HEK293 (cell line): ENCODE data around the gene ENO3.

Experiments used
- CTCF ChIA-PET: fragments of 350-600 bp; formaldehyde crosslinking; extraction: SDS; loops from one replicate; lab custom pipeline; 2021; ENCODE audit warnings: antibody characterized with exemption; lab: Yijun Ruan, JAX
- POLR2A ChIA-PET: fragments of 300-600 bp; formaldehyde crosslinking; extraction: SDS; loops from one replicate; lab custom pipeline; 2020; ENCODE audit warnings: antibody characterized with exemption, inconsistent platforms; lab: Yijun Ruan, JAX
- H3K27ac ChIP-seq: fragments of 200-500 bp; sonication (Bioruptor generic); 2 replicates; pipeline ENCODE4 v1.5.1; 2014; ENCODE audit warnings: low read depth, low read length, control low read depth, inconsistent platforms; ENCODE audit errors: extremely low read depth
- H3K36me3 ChIP-seq, 2 experiments: fragments of 200-500 bp in 1 of 2; sonication (Bioruptor generic) in 1 of 2; 1 replicate in 1 of 2; 2 replicates in 1 of 2; pipeline ENCODE4 v1.5.1; 2014 to 2017; ENCODE audit warnings: inconsistent platforms in 2 of 2, low read length in 2 of 2; ENCODE audit not compliant: control insufficient read depth in 2 of 2, insufficient read depth in 1 of 2
- H3K4me1 ChIP-seq: fragments of 200-500 bp; sonication (Bioruptor generic); 2 replicates; pipeline ENCODE4 v1.5.1; 2014; ENCODE audit warnings: mild to moderate bottlenecking, low read length, inconsistent platforms; ENCODE audit not compliant: control insufficient read depth, insufficient read depth
- H3K4me3 ChIP-seq: 2 replicates; pipeline ENCODE4 v1.5.1; 2011; ENCODE audit warnings: low read depth, mild to moderate bottlenecking, control low read depth, low read length, moderate library complexity
- H3K9me3 ChIP-seq: fragments of 200-500 bp; sonication (Bioruptor generic); 2 replicates; pipeline ENCODE4 v1.5.1; 2014; ENCODE audit warnings: low read depth, low read length, inconsistent platforms; ENCODE audit not compliant: control insufficient read depth, insufficient read depth
- KLF1 ChIP-seq: fragments of 450-650 bp; formaldehyde crosslinking; IDR thresholded peaks from 2 replicates; pipeline ENCODE4 v1.5.1; 2016; ENCODE audit warnings: missing biosample characterization, missing genetic modification characterization
- PRDM1 ChIP-seq: fragments of 450-650 bp; formaldehyde crosslinking; IDR thresholded peaks from 2 replicates; pipeline ENCODE4; 2016; ENCODE audit warnings: missing biosample characterization, missing genetic modification characterization
- WT1 ChIP-seq: fragments of 450-650 bp; formaldehyde crosslinking; IDR thresholded peaks from 2 replicates; pipeline ENCODE4 v1.5.1; 2016; ENCODE audit warnings: missing biosample characterization, missing genetic modification characterization
- ZFP3 ChIP-seq: fragments of 450-650 bp; formaldehyde crosslinking; IDR thresholded peaks from 2 replicates; pipeline ENCODE4 v1.5.1; 2016; ENCODE audit warnings: low read depth, missing biosample characterization, missing genetic modification characterization
- ZFP41 ChIP-seq: fragments of 450-650 bp; formaldehyde crosslinking; IDR thresholded peaks from 2 replicates; pipeline ENCODE4 v1.5.1; 2016; ENCODE audit warnings: missing biosample characterization, missing genetic modification characterization, borderline replicate concordance
- ZNF112 ChIP-seq: fragments of 450-650 bp; formaldehyde crosslinking; IDR thresholded peaks from 2 replicates; pipeline ENCODE4 v1.5.0; 2017; ENCODE audit warnings: missing biosample characterization, missing genetic modification characterization
- ZNF133 ChIP-seq: fragments of 450-650 bp; formaldehyde crosslinking; IDR thresholded peaks from 2 replicates; pipeline ENCODE4 v1.5.1; 2016; ENCODE audit warnings: missing biosample characterization, missing genetic modification characterization
- ZNF266 ChIP-seq: fragments of 450-650 bp; formaldehyde crosslinking; IDR thresholded peaks from 2 replicates; pipeline ENCODE4 v1.5.1; 2016; ENCODE audit warnings: missing biosample characterization, missing genetic modification characterization, low read depth
- ZNF416 ChIP-seq: fragments of 450-650 bp; formaldehyde crosslinking; IDR thresholded peaks from 2 replicates; pipeline ENCODE4 v1.5.1; 2016; ENCODE audit warnings: missing biosample characterization, missing genetic modification characterization
- ZNF510 ChIP-seq: fragments of 450-650 bp; formaldehyde crosslinking; IDR thresholded peaks from 2 replicates; pipeline ENCODE4 v1.5.1; 2018; ENCODE audit warnings: mild to moderate bottlenecking, missing genetic modification characterization, missing biosample characterization; ENCODE audit not compliant: insufficient replicate concordance
- ZNF600 ChIP-seq: fragments of 450-650 bp; formaldehyde crosslinking; IDR thresholded peaks from 2 replicates; pipeline ENCODE4 v1.5.1; 2016; ENCODE audit warnings: missing biosample characterization, missing genetic modification characterization
- ZXDB ChIP-seq: fragments of 450-650 bp; formaldehyde crosslinking; IDR thresholded peaks from 2 replicates; pipeline ENCODE4 v1.5.1; 2016; ENCODE audit warnings: missing biosample characterization, missing genetic modification characterization
- TF ChIP-seq, protein P1 (sequence below): fragments of 450-650 bp; formaldehyde crosslinking; IDR thresholded peaks from 2 replicates; pipeline ENCODE4 v1.5.1; 2017; ENCODE audit warnings: missing biosample characterization, missing genetic modification characterization
- TF ChIP-seq, protein P2 (sequence below): fragments of 450-650 bp; formaldehyde crosslinking; IDR thresholded peaks from 2 replicates; pipeline ENCODE4 v1.5.1; 2017; ENCODE audit warnings: missing biosample characterization, missing genetic modification characterization
- TF ChIP-seq, protein P3 (sequence below): fragments of 450-650 bp; formaldehyde crosslinking; optimal IDR thresholded peaks from 2 replicates; pipeline ENCODE3; 2016; ENCODE audit warnings: missing biosample characterization, mild to moderate bottlenecking, missing genetic modification characterization
- TF ChIP-seq, protein P4 (sequence below): fragments of 450-650 bp; formaldehyde crosslinking; conservative IDR thresholded peaks from 2 replicates; pipeline ENCODE4 v1.5.1; 2016; ENCODE audit warnings: low read depth, missing biosample characterization, missing genetic modification characterization
- TF ChIP-seq, protein P5 (sequence below): fragments of 450-650 bp; formaldehyde crosslinking; IDR thresholded peaks from 2 replicates; pipeline ENCODE4 v1.5.1; 2016; ENCODE audit warnings: missing biosample characterization, missing genetic modification characterization
- TF ChIP-seq, protein P6 (sequence below): fragments of 450-650 bp; formaldehyde crosslinking; IDR thresholded peaks from 2 replicates; pipeline ENCODE4 v1.5.1; 2016; ENCODE audit warnings: missing biosample characterization, missing genetic modification characterization
- TF ChIP-seq, protein P7 (sequence below): fragments of 450-650 bp; formaldehyde crosslinking; IDR thresholded peaks from 2 replicates; pipeline ENCODE4 v1.5.0; 2017; ENCODE audit warnings: missing biosample characterization, missing genetic modification characterization, borderline replicate concordance

The ENO3 gene

DNA sequence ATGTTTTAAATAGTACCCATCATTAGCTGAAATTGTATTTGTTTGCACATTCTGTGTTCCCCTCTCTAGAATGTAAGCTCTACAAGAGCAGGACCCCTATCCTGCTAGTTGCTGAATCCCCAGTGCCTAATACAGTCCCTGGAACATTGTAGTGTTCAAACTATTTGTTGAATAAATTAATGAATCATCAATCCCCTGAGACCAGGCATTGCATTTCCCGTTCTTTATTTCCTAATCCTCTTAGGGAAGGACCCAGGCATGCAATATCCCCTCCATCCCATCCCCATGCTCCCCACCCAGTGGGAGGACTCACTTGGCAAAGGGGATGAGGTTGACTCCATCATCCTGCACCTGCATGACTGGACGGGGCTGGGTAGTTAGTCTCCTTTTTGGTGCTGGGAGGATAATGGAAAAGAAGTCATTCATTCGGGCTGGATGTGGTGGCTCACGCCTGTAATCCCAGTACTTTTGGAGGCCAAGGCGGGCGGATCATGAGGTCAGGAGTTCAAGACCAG lies 43.2 kb downstream of the ENO3 start:
- POLR2A ChIA-PET, result no interaction called here
- Histone ChIP-seq H3K4me1 (peaks cover 9% of the 10 kb centered on the region), H3K27ac (no peak overlapping the region), H3K9me3 (no peaks in the 10 kb centered on the region), H3K4me3 (no peak overlapping the region), H3K36me3 (no peaks in the 10 kb centered on the region)
- TF ChIP-seq, protein P1, sequence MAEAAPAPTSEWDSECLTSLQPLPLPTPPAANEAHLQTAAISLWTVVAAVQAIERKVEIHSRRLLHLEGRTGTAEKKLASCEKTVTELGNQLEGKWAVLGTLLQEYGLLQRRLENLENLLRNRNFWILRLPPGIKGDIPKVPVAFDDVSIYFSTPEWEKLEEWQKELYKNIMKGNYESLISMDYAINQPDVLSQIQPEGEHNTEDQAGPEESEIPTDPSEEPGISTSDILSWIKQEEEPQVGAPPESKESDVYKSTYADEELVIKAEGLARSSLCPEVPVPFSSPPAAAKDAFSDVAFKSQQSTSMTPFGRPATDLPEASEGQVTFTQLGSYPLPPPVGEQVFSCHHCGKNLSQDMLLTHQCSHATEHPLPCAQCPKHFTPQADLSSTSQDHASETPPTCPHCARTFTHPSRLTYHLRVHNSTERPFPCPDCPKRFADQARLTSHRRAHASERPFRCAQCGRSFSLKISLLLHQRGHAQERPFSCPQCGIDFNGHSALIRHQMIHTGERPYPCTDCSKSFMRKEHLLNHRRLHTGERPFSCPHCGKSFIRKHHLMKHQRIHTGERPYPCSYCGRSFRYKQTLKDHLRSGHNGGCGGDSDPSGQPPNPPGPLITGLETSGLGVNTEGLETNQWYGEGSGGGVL, result no peak
- TF ChIP-seq, protein P2, sequence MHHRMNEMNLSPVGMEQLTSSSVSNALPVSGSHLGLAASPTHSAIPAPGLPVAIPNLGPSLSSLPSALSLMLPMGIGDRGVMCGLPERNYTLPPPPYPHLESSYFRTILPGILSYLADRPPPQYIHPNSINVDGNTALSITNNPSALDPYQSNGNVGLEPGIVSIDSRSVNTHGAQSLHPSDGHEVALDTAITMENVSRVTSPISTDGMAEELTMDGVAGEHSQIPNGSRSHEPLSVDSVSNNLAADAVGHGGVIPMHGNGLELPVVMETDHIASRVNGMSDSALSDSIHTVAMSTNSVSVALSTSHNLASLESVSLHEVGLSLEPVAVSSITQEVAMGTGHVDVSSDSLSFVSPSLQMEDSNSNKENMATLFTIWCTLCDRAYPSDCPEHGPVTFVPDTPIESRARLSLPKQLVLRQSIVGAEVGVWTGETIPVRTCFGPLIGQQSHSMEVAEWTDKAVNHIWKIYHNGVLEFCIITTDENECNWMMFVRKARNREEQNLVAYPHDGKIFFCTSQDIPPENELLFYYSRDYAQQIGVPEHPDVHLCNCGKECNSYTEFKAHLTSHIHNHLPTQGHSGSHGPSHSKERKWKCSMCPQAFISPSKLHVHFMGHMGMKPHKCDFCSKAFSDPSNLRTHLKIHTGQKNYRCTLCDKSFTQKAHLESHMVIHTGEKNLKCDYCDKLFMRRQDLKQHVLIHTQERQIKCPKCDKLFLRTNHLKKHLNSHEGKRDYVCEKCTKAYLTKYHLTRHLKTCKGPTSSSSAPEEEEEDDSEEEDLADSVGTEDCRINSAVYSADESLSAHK (tag by site-specific recombination), result no peak
- TF ChIP-seq ZNF416 (no peak), KLF1 (tag by site-specific recombination) (no peak), ZNF510 (tag by site-specific recombination) (no peak), ZNF600 (tag by site-specific recombination) (no peak), ZNF266 (tag by site-specific recombination) (no peak), PRDM1 (tag by site-specific recombination) (no peak), WT1 (tag by site-specific recombination) (no peak), ZNF112 (tag by site-specific recombination) (no peak), ZXDB (tag by site-specific recombination) (no peak), ZFP41 (no peak), ZNF133 (no peak), ZFP3 (tag by site-specific recombination) (no peak)
- TF ChIP-seq, protein P3, sequence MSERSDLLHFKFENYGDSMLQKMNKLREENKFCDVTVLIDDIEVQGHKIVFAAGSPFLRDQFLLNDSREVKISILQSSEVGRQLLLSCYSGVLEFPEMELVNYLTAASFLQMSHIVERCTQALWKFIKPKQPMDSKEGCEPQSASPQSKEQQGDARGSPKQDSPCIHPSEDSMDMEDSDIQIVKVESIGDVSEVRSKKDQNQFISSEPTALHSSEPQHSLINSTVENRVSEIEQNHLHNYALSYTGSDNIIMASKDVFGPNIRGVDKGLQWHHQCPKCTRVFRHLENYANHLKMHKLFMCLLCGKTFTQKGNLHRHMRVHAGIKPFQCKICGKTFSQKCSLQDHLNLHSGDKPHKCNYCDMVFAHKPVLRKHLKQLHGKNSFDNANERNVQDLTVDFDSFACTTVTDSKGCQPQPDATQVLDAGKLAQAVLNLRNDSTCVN (tag by site-specific recombination), result no peak
- TF ChIP-seq, protein P4, sequence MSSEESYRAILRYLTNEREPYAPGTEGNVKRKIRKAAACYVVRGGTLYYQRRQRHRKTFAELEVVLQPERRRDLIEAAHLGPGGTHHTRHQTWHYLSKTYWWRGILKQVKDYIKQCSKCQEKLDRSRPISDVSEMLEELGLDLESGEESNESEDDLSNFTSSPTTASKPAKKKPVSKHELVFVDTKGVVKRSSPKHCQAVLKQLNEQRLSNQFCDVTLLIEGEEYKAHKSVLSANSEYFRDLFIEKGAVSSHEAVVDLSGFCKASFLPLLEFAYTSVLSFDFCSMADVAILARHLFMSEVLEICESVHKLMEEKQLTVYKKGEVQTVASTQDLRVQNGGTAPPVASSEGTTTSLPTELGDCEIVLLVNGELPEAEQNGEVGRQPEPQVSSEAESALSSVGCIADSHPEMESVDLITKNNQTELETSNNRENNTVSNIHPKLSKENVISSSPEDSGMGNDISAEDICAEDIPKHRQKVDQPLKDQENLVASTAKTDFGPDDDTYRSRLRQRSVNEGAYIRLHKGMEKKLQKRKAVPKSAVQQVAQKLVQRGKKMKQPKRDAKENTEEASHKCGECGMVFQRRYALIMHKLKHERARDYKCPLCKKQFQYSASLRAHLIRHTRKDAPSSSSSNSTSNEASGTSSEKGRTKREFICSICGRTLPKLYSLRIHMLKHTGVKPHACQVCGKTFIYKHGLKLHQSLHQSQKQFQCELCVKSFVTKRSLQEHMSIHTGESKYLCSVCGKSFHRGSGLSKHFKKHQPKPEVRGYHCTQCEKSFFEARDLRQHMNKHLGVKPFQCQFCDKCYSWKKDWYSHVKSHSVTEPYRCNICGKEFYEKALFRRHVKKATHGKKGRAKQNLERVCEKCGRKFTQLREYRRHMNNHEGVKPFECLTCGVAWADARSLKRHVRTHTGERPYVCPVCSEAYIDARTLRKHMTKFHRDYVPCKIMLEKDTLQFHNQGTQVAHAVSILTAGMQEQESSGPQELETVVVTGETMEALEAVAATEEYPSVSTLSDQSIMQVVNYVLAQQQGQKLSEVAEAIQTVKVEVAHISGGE (tag by site-specific recombination), result no peak
- TF ChIP-seq, protein P5, sequence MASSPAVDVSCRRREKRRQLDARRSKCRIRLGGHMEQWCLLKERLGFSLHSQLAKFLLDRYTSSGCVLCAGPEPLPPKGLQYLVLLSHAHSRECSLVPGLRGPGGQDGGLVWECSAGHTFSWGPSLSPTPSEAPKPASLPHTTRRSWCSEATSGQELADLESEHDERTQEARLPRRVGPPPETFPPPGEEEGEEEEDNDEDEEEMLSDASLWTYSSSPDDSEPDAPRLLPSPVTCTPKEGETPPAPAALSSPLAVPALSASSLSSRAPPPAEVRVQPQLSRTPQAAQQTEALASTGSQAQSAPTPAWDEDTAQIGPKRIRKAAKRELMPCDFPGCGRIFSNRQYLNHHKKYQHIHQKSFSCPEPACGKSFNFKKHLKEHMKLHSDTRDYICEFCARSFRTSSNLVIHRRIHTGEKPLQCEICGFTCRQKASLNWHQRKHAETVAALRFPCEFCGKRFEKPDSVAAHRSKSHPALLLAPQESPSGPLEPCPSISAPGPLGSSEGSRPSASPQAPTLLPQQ (tag by site-specific recombination), result no peak
- TF ChIP-seq, protein P6, sequence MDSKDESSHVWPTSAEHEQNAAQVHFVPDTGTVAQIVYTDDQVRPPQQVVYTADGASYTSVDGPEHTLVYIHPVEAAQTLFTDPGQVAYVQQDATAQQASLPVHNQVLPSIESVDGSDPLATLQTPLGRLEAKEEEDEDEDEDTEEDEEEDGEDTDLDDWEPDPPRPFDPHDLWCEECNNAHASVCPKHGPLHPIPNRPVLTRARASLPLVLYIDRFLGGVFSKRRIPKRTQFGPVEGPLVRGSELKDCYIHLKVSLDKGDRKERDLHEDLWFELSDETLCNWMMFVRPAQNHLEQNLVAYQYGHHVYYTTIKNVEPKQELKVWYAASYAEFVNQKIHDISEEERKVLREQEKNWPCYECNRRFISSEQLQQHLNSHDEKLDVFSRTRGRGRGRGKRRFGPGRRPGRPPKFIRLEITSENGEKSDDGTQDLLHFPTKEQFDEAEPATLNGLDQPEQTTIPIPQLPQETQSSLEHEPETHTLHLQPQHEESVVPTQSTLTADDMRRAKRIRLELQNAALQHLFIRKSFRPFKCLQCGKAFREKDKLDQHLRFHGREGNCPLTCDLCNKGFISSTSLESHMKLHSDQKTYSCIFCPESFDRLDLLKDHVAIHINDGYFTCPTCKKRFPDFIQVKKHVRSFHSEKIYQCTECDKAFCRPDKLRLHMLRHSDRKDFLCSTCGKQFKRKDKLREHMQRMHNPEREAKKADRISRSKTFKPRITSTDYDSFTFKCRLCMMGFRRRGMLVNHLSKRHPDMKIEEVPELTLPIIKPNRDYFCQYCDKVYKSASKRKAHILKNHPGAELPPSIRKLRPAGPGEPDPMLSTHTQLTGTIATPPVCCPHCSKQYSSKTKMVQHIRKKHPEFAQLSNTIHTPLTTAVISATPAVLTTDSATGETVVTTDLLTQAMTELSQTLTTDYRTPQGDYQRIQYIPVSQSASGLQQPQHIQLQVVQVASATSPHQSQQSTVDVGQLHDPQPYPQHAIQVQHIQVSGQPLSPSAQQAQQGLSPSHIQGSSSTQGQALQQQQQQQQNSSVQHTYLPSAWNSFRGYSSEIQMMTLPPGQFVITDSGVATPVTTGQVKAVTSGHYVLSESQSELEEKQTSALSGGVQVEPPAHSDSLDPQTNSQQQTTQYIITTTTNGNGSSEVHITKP (tag by site-specific recombination), result no peak
- TF ChIP-seq, protein P7, sequence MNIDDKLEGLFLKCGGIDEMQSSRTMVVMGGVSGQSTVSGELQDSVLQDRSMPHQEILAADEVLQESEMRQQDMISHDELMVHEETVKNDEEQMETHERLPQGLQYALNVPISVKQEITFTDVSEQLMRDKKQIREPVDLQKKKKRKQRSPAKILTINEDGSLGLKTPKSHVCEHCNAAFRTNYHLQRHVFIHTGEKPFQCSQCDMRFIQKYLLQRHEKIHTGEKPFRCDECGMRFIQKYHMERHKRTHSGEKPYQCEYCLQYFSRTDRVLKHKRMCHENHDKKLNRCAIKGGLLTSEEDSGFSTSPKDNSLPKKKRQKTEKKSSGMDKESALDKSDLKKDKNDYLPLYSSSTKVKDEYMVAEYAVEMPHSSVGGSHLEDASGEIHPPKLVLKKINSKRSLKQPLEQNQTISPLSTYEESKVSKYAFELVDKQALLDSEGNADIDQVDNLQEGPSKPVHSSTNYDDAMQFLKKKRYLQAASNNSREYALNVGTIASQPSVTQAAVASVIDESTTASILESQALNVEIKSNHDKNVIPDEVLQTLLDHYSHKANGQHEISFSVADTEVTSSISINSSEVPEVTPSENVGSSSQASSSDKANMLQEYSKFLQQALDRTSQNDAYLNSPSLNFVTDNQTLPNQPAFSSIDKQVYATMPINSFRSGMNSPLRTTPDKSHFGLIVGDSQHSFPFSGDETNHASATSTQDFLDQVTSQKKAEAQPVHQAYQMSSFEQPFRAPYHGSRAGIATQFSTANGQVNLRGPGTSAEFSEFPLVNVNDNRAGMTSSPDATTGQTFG, result no peak
- CTCF ChIA-PET, result interaction anchor here (0.9 to 1.4 kb wide), 2 partner anchors 68 to 85 kb away, joined by 3 to 5 read pairs; no protein-coding TSS in a partner anchor
